Keratinocyte (primary cell): ENCODE data around the gene EIF2B1. TPM values are rescaled to one million over a fixed set of nuclear protein-coding genes. Genes with fewer than 3 reads are reported as not detected.

Experiments
- DNase-seq: peaks from one replicate; pipeline ENCODE4 v3.0.0-alpha.2; 2011; ENCODE audit warnings: low read depth, missing footprints, low spot score
- FAIRE-seq: peaks from 2 replicates; lab custom pipeline; 2011; peaks lifted over from hg19 to GRCh38; lab: Jason Lieb, UNC
- H2AFZ ChIP-seq: 2 replicates; pipeline ENCODE4 v1.6.0; 2012; ENCODE audit warnings: low read length, control low read depth, inconsistent platforms; ENCODE audit not compliant: control insufficient read depth
- H3K27ac ChIP-seq: 2 replicates; pipeline ENCODE4 v1.5.1; 2011; ENCODE audit warnings: low read length; ENCODE audit not compliant: control insufficient read depth, insufficient read depth
- H3K27me3 ChIP-seq: 3 replicates; pipeline ENCODE4 v1.6.0; 2011; ENCODE audit warnings: low read length; ENCODE audit not compliant: control insufficient read depth, insufficient read depth; ENCODE audit errors: extremely low read depth
- H3K36me3 ChIP-seq, 2 experiments: 2 replicates in 1 of 2; 3 replicates in 1 of 2; pipeline ENCODE4 v1.5.1; 2011; ENCODE audit warnings: low read length in 2 of 2, mild to moderate bottlenecking in 1 of 2; ENCODE audit not compliant: control insufficient read depth in 2 of 2, insufficient read depth in 2 of 2; ENCODE audit errors: extremely low read depth in 1 of 2
- H3K4me1 ChIP-seq: 3 replicates; pipeline ENCODE4 v1.5.1; 2011; ENCODE audit warnings: low read length; ENCODE audit not compliant: control insufficient read depth, insufficient read depth; ENCODE audit errors: extremely low read depth
- H3K4me2 ChIP-seq: 3 replicates; pipeline ENCODE4 v1.6.0; 2011; ENCODE audit warnings: low read depth, low read length; ENCODE audit not compliant: control insufficient read depth, insufficient read depth; ENCODE audit errors: extremely low read depth
- H3K4me3 ChIP-seq, 3 experiments: fragments of 200-600 bp in 1 of 3; sonication (generic) in 1 of 3; 2 replicates in 2 of 3; 3 replicates in 1 of 3; pipeline ENCODE4 v1.5.1; 2011 to 2016; ENCODE audit warnings: low read length in 3 of 3, mild to moderate bottlenecking in 3 of 3, control low read depth in 2 of 3, inconsistent platforms in 1 of 3, low read depth in 1 of 3, mixed read lengths in 1 of 3, mixed run types in 1 of 3, moderate library complexity in 1 of 3; ENCODE audit not compliant: control insufficient read depth in 2 of 3, insufficient read depth in 2 of 3; ENCODE audit errors: extremely low read depth in 1 of 3
- H3K79me2 ChIP-seq: 2 replicates; pipeline ENCODE4 v1.6.0; 2012; ENCODE audit warnings: low read length; ENCODE audit not compliant: control insufficient read depth, insufficient read depth
- H3K9ac ChIP-seq: 3 replicates; pipeline ENCODE4 v1.6.0; 2011; ENCODE audit warnings: low read length; ENCODE audit not compliant: control insufficient read depth, insufficient read depth; ENCODE audit errors: extremely low read depth
- H3K9me1 ChIP-seq: 3 replicates; pipeline ENCODE4 v1.6.0; 2011; ENCODE audit warnings: low read length; ENCODE audit not compliant: control insufficient read depth, insufficient read depth; ENCODE audit errors: extremely low read depth
- H3K9me3 ChIP-seq: 2 replicates; pipeline ENCODE4 v1.5.1; 2012; ENCODE audit warnings: low read depth, low read length; ENCODE audit not compliant: control insufficient read depth
- H4K20me1 ChIP-seq: 3 replicates; pipeline ENCODE4 v1.6.0; 2011; ENCODE audit warnings: low read length; ENCODE audit not compliant: control insufficient read depth, insufficient read depth; ENCODE audit errors: extremely low read depth
- CTCF ChIP-seq, 3 experiments: IDR thresholded peaks in 1 of 3; conservative IDR thresholded peaks in 1 of 3; optimal IDR thresholded peaks in 1 of 3; 2 replicates in 2 of 3; 3 replicates in 1 of 3; pipeline versions ENCODE3 to v1.5.1; 2011; ENCODE audit warnings: low read length in 3 of 3, mild to moderate bottlenecking in 3 of 3, moderate library complexity in 2 of 3, control low read depth in 1 of 3, inconsistent platforms in 1 of 3; ENCODE audit not compliant: insufficient read depth in 2 of 3; ENCODE audit errors: extremely low read depth in 1 of 3
- EZH2 ChIP-seq: IDR thresholded peaks from one replicate; pipeline ENCODE4 v1.6.1; 2012; ENCODE audit warnings: inconsistent platforms, mild to moderate bottlenecking, low read length, moderate library complexity
- dilution Hi-C: fragments of 300-500 bp; cut with MboI; formaldehyde crosslinking; loops from one replicate; pipeline ENCODE4 v1.7.0; 2020; ENCODE audit warnings: low sequenced_read_pairs; ENCODE audit not compliant: extremely low pct_ligation_motif_present
- polyA plus RNA-seq, 5 experiments: library from polyadenylated mRNA; depleted of rRNA in 3 of 5; stranded (reverse) in 3 of 5; stranded (forward) in 1 of 5; unstranded in 1 of 5; fragments of >200 nt; gene quantifications; 1 replicate in 1 of 5; 2 replicates in 3 of 5; 3 replicates in 1 of 5; pipeline versions ENCODE4 v1.2.1 to v1.2.3, GENCODE V29; 2011 to 2012; ENCODE audit warnings: missing spikeins in 2 of 5, low read depth in 1 of 5, low replicate concordance in 1 of 5

The EIF2B1 gene
- polyA plus RNA-seq, 1 donor (not counting 4 experiments of a cell fraction or from before 2014, with no cell fraction given), result 39.5 TPM

- dilution Hi-C loops, result no loop called here
- peaks cover 43% of the 10 kb centered on the region for H3K79me2 ChIP-seq
These were observed 36.4 kb downstream of the EIF2B1 start for GRCh38 chr12:123597100-123597499.

GRCh38 chr12:123595729-123596128, 37.8 kb downstream of the EIF2B1 start:
- peaks cover 2% of the 10 kb centered on the region for H3K9me1 ChIP-seq
- no peak overlapping the region for H2AFZ ChIP-seq
- H4K20me1 ChIP-seq, result peaks cover 7% of the 10 kb centered on the region
- FAIRE-seq, result no peak
- no peaks in the 10 kb centered on the region for H3K9me3 ChIP-seq
- no peak for TF ChIP-seq CTCF (optimal IDR thresholded peaks at IDR 0.05 in 1 of 3, IDR thresholded peaks at IDR 0.05 in 1 of 3, conservative IDR thresholded peaks at IDR 0.05 in 1 of 3; ENCODE audit: extremely low read depth in 1 of 3, insufficient read depth in 2 of 3, low read length in 3 of 3)
- TF ChIP-seq EZH2, result no peak
- no peak overlapping the region for H3K4me3 ChIP-seq
- no peaks in the 10 kb centered on the region for H3K27me3 ChIP-seq
- no peak for DNase-seq
- dilution Hi-C loops, result no loop called here
- no peaks in the 10 kb centered on the region for H3K4me1 ChIP-seq
- H3K27ac ChIP-seq, result no peak overlapping the region
- H3K79me2 ChIP-seq, result peaks cover 49% of the 10 kb centered on the region
- H3K36me3 ChIP-seq, result peaks cover 8 to 26% of the 10 kb centered on the region in 2 experiments
- no peak overlapping the region for H3K9ac ChIP-seq
- no peak overlapping the region for H3K4me2 ChIP-seq

More at GRCh38 chr12:123597100-123597499, 36.4 kb downstream of the EIF2B1 start:
- H3K27me3 ChIP-seq, result no peaks in the 10 kb centered on the region
- H3K4me3 ChIP-seq, result no peak overlapping the region
- peaks cover 4 to 15% of the 10 kb centered on the region in 2 experiments for H3K36me3 ChIP-seq
- peaks cover 3% of the 10 kb centered on the region for H3K4me1 ChIP-seq
- peaks cover under 1% of the 10 kb centered on the region for H3K9me1 ChIP-seq
- no peak for FAIRE-seq
- H3K9me3 ChIP-seq, result no peaks in the 10 kb centered on the region
- DNase-seq, result no peak
- H4K20me1 ChIP-seq, result peaks cover 3% of the 10 kb centered on the region
- no peak overlapping the region for H2AFZ ChIP-seq
- no peak overlapping the region for H3K9ac ChIP-seq
- TF ChIP-seq EZH2, result no peak
- TF ChIP-seq CTCF (optimal IDR thresholded peaks at IDR 0.05 in 1 of 3, IDR thresholded peaks at IDR 0.05 in 1 of 3, conservative IDR thresholded peaks at IDR 0.05 in 1 of 3; ENCODE audit: extremely low read depth in 1 of 3, insufficient read depth in 2 of 3, low read length in 3 of 3), result no peak
- H3K27ac ChIP-seq, result no peak overlapping the region
- no peak overlapping the region for H3K4me2 ChIP-seq
